Left forelimb (tissue), 1 donor: ENCODE results near the gene SNAPC1.

Source experiments
- DNase-seq: peaks from one replicate; pipeline ENCODE4 v3.0.0-alpha.2; 2018; ENCODE audit warnings: low spot score

SNAPC1 gene

GRCh38 chr14:61812347-61813095 is 50.3 kb downstream of the SNAPC1 start, which contains the start of gene SYT16:
Gene SYT16 (plus strand): TSS chr14:61812703.
- no peak for DNase-seq

GRCh38 chr14:61813096-61813606 is 50.9 kb downstream of the SNAPC1 start:
- DNase-seq: no peak

- DNase-seq: no peak
Measured at GRCh38 chr14:61822458-61822857, 60.2 kb downstream of the SNAPC1 start.

GRCh38 chr14:61832783-61833182 is 70.6 kb downstream of the SNAPC1 start:
- no peak for DNase-seq

GRCh38 chr14:61836184-61836583 is 74.0 kb downstream of the SNAPC1 start:
- DNase-seq: no peak

GRCh38 chr14:61836807-61837206 is 74.6 kb downstream of the SNAPC1 start:
- no peak for DNase-seq

- peak; percentile 76 for DNase-seq
Measured at GRCh38 chr14:61837336-61838229, 75.4 kb downstream of the SNAPC1 start.

GRCh38 chr14:61838661-61839245 is 76.5 kb downstream of the SNAPC1 start:
- no peak for DNase-seq

- DNase-seq: no peak
Measured at GRCh38 chr14:61839507-61839906, 77.3 kb downstream of the SNAPC1 start.

- no peak for DNase-seq
Measured at GRCh38 chr14:61841145-61841544, 78.9 kb downstream of the SNAPC1 start.
